AG04450 (cell line): ENCODE measurements around the gene DPP6. TPM values are rescaled to one million over a fixed set of nuclear protein-coding genes. Genes with fewer than 3 reads are reported as not detected.

Experiments used
- CTCF ChIA-PET: fragments of 300-600, 350-600 bp; formaldehyde crosslinking; extraction: SDS; loops from one replicate; lab custom pipeline; 2022; ENCODE audit warnings: antibody characterized with exemption, inconsistent platforms; lab: Charles Lee
- POLR2A ChIA-PET: fragments of 350-600 bp; formaldehyde crosslinking; extraction: SDS; loops from one replicate; lab custom pipeline; 2021; ENCODE audit warnings: antibody characterized with exemption, inconsistent platforms; lab: Yijun Ruan, JAX
- DNase-seq: peaks from one replicate; pipeline ENCODE4 v3.0.0-alpha.2; 2011; ENCODE audit warnings: low read depth, low spot score
- H3K27ac ChIP-seq: one replicate; pipeline ENCODE4 v1.5.1; 2012; ENCODE audit warnings: low read depth, low read length, control low read depth
- H3K27me3 ChIP-seq: one replicate; pipeline ENCODE4 v1.6.0; 2012; ENCODE audit warnings: low read length; ENCODE audit not compliant: control insufficient read depth, insufficient read depth
- H3K4me3 ChIP-seq: 2 replicates; pipeline ENCODE4 v1.5.1; 2011; ENCODE audit warnings: mild to moderate bottlenecking, low read depth, low read length, control low read depth
- H3K9me3 ChIP-seq: 2 replicates; pipeline ENCODE4 v1.5.1; 2012; ENCODE audit warnings: low read length; ENCODE audit not compliant: control insufficient read depth, insufficient read depth
- polyA plus RNA-seq: library from polyadenylated mRNA; depleted of rRNA; stranded (reverse); fragments of >200 nt; gene quantifications from 2 replicates; pipeline ENCODE4 v1.2.3, GENCODE V29; 2011
- TF ChIP-seq, protein P1 (sequence below): IDR thresholded peaks from 2 replicates; pipeline ENCODE4 v1.5.1; 2011; ENCODE audit warnings: low read depth, low read length, control low read depth, inconsistent platforms

Gene DPP6
- polyA plus RNA-seq, 1 experiment = not detected

DNA sequence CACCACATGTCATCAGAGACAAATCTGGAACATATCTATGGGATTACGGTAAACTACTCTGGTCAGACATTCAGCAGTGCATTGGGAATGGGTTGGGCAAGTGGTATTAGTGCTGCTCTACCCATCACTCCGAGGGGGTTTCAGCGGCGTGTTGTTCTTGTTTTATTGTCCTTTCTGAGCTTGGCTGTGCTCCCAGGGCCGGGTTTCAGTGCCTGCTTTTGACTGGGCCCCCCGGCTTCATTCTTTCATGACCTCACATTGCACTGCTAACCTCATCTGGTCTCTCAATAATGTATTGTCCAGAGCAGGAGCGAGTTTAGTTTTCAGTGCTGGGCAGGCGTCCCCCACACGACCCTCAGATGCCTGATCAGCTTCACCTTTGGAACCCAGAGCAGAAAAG is 586.1 kb downstream of the DPP6 start:
- TF ChIP-seq, protein P1, sequence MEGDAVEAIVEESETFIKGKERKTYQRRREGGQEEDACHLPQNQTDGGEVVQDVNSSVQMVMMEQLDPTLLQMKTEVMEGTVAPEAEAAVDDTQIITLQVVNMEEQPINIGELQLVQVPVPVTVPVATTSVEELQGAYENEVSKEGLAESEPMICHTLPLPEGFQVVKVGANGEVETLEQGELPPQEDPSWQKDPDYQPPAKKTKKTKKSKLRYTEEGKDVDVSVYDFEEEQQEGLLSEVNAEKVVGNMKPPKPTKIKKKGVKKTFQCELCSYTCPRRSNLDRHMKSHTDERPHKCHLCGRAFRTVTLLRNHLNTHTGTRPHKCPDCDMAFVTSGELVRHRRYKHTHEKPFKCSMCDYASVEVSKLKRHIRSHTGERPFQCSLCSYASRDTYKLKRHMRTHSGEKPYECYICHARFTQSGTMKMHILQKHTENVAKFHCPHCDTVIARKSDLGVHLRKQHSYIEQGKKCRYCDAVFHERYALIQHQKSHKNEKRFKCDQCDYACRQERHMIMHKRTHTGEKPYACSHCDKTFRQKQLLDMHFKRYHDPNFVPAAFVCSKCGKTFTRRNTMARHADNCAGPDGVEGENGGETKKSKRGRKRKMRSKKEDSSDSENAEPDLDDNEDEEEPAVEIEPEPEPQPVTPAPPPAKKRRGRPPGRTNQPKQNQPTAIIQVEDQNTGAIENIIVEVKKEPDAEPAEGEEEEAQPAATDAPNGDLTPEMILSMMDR = no peak
- no peak for DNase-seq
- H3K9me3 ChIP-seq = peaks cover 39% of the 10 kb centered on the region
- POLR2A ChIA-PET = no interaction called here
- CTCF ChIA-PET = no interaction called here
- H3K27me3 ChIP-seq = no peaks in the 10 kb centered on the region
- no peak overlapping the region for H3K4me3 ChIP-seq
- H3K27ac ChIP-seq = no peak overlapping the region

DNA sequence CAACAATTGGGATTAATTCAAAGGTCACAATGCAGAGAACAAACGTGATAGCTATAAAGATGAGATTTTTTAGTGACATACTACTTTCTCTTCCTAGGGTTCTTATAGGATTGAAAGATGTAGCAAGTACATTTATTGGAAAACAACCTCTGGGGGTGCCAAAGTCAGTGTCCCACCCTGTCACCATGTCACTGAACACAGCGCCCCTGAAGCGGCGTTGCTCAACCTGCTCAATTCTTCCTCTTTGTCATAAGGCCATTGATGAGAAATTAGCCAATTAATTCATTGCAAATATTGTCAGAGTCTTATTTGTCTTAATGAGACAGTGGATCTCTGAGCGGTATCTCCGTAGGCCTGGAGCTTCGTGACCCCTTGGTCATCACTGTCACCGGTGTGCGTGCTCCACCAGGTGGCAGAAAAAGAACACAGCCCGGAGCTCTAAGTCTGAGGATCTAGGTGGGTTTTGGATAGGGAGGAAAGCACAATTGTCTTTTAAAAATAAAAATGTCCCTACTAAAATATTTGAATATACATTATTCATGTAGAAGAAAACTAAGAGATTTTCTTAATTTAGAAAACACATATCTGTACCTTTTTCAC is 588.2 kb downstream of the DPP6 start:
- CTCF ChIA-PET = no interaction called here
- H3K9me3 ChIP-seq = peaks cover 50% of the 10 kb centered on the region
- POLR2A ChIA-PET = no interaction called here
- TF ChIP-seq, protein P1 = no peak
- no peak for DNase-seq
- H3K27ac ChIP-seq = no peak overlapping the region
- no peak overlapping the region for H3K4me3 ChIP-seq
- no peaks in the 10 kb centered on the region for H3K27me3 ChIP-seq

DNA sequence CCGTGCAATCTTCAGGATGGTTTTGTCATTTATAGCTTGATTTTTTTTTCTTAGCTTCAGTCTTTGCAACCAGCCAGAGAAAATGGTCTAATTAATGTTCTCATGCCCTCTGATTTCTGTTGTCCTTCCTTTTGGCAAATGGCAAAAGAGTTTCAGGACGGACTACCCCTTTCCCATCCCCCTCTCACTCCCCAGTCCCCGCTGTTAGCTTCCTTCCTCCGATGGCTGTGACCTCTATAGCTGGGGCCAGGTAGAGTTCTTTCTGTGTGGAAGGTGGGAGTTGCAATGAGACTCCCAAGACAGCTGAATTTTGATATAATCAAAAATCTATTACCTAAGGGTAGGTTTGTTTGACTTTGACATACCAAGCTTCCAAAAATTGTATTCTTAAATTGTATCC is 588.7 kb downstream of the DPP6 start:
- TF ChIP-seq, protein P1 = no peak
- Histone ChIP-seq H3K4me3 (no peak overlapping the region), H3K9me3 (peaks cover 45% of the 10 kb centered on the region), H3K27me3 (no peaks in the 10 kb centered on the region), H3K27ac (no peak overlapping the region)
- DNase-seq = no peak
- CTCF ChIA-PET = no interaction called here
- POLR2A ChIA-PET = no interaction called here

DNA sequence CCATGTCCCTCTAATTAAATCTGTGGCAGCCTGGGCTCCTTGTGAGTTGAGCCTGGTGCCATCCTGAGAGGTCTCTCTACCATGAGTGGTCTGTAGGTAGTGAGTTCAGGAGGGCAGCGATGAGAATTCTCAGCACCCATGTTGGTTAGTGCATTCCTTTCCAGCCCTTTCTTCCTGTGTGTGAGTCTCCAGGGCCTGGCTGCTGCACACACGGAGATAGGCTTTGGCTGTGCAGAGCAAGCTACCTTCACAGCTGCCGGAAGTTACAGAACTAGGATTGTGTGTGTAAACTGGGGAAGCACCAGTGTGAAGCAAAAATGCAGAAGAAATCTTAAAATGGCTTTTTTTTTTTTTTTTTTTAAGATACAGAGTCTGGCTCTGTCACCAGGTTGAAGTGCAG is 592.2 kb downstream of the DPP6 start:
- CTCF ChIA-PET = no interaction called here
- POLR2A ChIA-PET = no interaction called here
- Histone ChIP-seq H3K27ac (no peak overlapping the region), H3K4me3 (no peak overlapping the region), H3K9me3 (peaks cover 52% of the 10 kb centered on the region), H3K27me3 (no peaks in the 10 kb centered on the region)
- no peak for DNase-seq
- TF ChIP-seq, protein P1 = no peak

DNA sequence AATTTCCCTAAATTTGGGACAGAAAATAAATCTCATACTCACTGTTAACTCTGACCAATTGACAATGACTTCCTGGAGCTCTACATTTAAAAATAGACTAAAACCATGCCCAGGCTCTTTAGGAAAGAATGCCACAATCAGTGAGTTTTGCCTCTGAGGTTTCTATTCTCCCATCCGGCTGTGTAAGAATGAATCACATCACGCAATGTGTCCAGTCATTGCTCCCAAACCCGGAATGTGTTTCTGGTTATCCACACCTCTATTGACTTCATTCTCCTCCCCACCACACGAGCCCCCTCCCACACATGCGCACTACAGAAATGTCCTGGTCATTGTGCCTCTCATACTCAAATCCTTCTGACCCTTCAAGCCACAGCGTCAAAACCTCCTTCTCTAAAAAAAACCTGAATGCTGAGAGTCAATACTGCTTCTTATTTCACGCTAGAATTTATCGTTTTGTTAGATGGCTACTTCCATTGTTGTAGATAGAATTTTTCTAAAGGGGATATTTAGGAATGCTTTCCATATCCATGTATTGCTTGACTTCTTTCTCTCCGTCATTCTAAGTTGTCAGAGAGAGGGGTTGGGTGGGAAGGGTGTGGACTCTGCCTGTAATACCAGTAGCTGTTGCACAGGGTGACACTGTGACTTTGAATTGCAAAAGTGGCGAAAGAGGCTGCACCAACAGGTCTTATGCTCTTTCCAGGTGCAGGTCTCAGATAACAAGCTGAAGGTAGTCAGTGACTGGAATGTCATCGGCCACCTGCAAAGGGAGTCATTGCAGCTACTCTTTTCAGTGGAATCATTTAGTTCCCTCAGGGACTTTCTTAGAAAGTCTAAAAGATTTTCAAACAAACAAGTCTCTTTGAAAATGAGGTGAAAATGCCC is 594.2 kb downstream of the DPP6 start:
- TF ChIP-seq, protein P1 = no peak
- Histone ChIP-seq H3K27ac (no peak overlapping the region), H3K9me3 (peaks cover 59% of the 10 kb centered on the region), H3K27me3 (no peaks in the 10 kb centered on the region), H3K4me3 (no peak overlapping the region)
- no peak for DNase-seq
- ChIA-PET POLR2A (no interaction called here), CTCF (no interaction called here)
